Dendritic cell treated with granulocyte-macrophage colony-stimulating factor and Interleukin-4, amounts not matched to agents 40 ng/mL and 50 ng/mL, for 4 days (primary cell): Measurements from ENCODE around the gene COL4A2.
"Not testable (repeated sequence)": the region's sequence is repeated elsewhere in the genome, so short reads cannot be mapped to it uniquely, and the experiment has no call there.

ENCODE experiments used
- H3K27ac Mint-ChIP-seq: one replicate; pipeline ENCODE4 v1.8.0; 2022; ENCODE audit warnings: mild to moderate bottlenecking, mixed read lengths
- H3K27me3 Mint-ChIP-seq: one replicate; pipeline ENCODE4 v1.8.0; 2022; ENCODE audit warnings: mild to moderate bottlenecking, mixed read lengths
- H3K36me3 Mint-ChIP-seq: one replicate; pipeline ENCODE4 v1.8.0; 2022; ENCODE audit warnings: low read depth, mixed read lengths
- H3K4me1 Mint-ChIP-seq: one replicate; pipeline ENCODE4 v1.8.0; 2022; ENCODE audit warnings: low read depth, mixed read lengths
- H3K4me3 Mint-ChIP-seq: one replicate; pipeline ENCODE4 v1.8.0; 2022; ENCODE audit warnings: mild to moderate bottlenecking, moderate library complexity, mixed read lengths
- H3K9me3 Mint-ChIP-seq: one replicate; pipeline ENCODE4 v1.8.0; 2022; ENCODE audit warnings: mixed read lengths
- intact Hi-C: fragments of 100-400 bp; cut with micrococcal nuclease; formaldehyde crosslinking; loops from one replicate; pipeline ENCODE4 v1.15.0; 2022

The COL4A2 gene

GRCh38 chr13:110388108-110388943 lies 81.2 kb downstream of the COL4A2 start:
- Mint-ChIP-seq H3K36me3 (no peaks in the 10 kb centered on the region), H3K27me3 (peaks cover 43% of the 10 kb centered on the region), H3K4me3 (no peak overlapping the region), H3K9me3 (peaks cover 7% of the 10 kb centered on the region), H3K4me1 (no peaks in the 10 kb centered on the region), H3K27ac (no peak overlapping the region)
- intact Hi-C loops = no loop called here

- Mint-ChIP-seq H3K9me3 (peaks cover 7% of the 10 kb centered on the region), H3K36me3 (no peaks in the 10 kb centered on the region), H3K4me1 (no peaks in the 10 kb centered on the region), H3K27me3 (peaks cover 44% of the 10 kb centered on the region), H3K27ac (no peak overlapping the region), H3K4me3 (no peak overlapping the region)
- intact Hi-C loops = no loop called here
These were observed 83.5 kb downstream of the COL4A2 start for GRCh38 chr13:110390567-110390966.

GRCh38 chr13:110391273-110391672 lies 84.2 kb downstream of the COL4A2 start:
- H3K27ac Mint-ChIP-seq = no peak overlapping the region
- peaks cover 44% of the 10 kb centered on the region for H3K27me3 Mint-ChIP-seq
- no peaks in the 10 kb centered on the region for H3K36me3 Mint-ChIP-seq
- peaks cover 7% of the 10 kb centered on the region for H3K9me3 Mint-ChIP-seq
- H3K4me1 Mint-ChIP-seq = no peaks in the 10 kb centered on the region
- intact Hi-C loops = no loop called here
- H3K4me3 Mint-ChIP-seq = no peak overlapping the region

- peaks cover 7% of the 10 kb centered on the region for H3K9me3 Mint-ChIP-seq
- no peaks in the 10 kb centered on the region for H3K36me3 Mint-ChIP-seq
- no peak overlapping the region for H3K27ac Mint-ChIP-seq
- intact Hi-C loops = no loop called here
- H3K4me3 Mint-ChIP-seq = no peak overlapping the region
- H3K4me1 Mint-ChIP-seq = no peaks in the 10 kb centered on the region
- peaks cover 40% of the 10 kb centered on the region for H3K27me3 Mint-ChIP-seq
These were observed 85.6 kb downstream of the COL4A2 start for GRCh38 chr13:110392510-110393240.

- intact Hi-C loops = no loop called here
- H3K27ac Mint-ChIP-seq = no peak overlapping the region
- peaks cover 38% of the 10 kb centered on the region for H3K27me3 Mint-ChIP-seq
- peaks cover 7% of the 10 kb centered on the region for H3K9me3 Mint-ChIP-seq
- H3K4me3 Mint-ChIP-seq = no peak overlapping the region
- H3K4me1 Mint-ChIP-seq = no peaks in the 10 kb centered on the region
- no peaks in the 10 kb centered on the region for H3K36me3 Mint-ChIP-seq
These were observed 86.7 kb downstream of the COL4A2 start for GRCh38 chr13:110393761-110394160.

- intact Hi-C loops = no loop called here
- H3K36me3 Mint-ChIP-seq = no peaks in the 10 kb centered on the region
- H3K4me3 Mint-ChIP-seq = no peak overlapping the region
- peaks cover 7% of the 10 kb centered on the region for H3K9me3 Mint-ChIP-seq
- peaks cover 35% of the 10 kb centered on the region for H3K27me3 Mint-ChIP-seq
- no peaks in the 10 kb centered on the region for H3K4me1 Mint-ChIP-seq
- H3K27ac Mint-ChIP-seq = no peak overlapping the region
These were observed 87.3 kb downstream of the COL4A2 start for GRCh38 chr13:110394371-110394841.

GRCh38 chr13:110395616-110396015 lies 88.5 kb downstream of the COL4A2 start:
- H3K9me3 Mint-ChIP-seq, H3K27ac Mint-ChIP-seq, H3K4me3 Mint-ChIP-seq, intact Hi-C loops, H3K36me3 Mint-ChIP-seq, H3K4me1 Mint-ChIP-seq: not testable (repeated sequence)
- H3K27me3 Mint-ChIP-seq = peaks cover 35% of the 10 kb centered on the region

- H3K27ac Mint-ChIP-seq = no peak overlapping the region
- H3K4me3 Mint-ChIP-seq = no peak overlapping the region
- peaks cover 34% of the 10 kb centered on the region for H3K27me3 Mint-ChIP-seq
- intact Hi-C loops = no loop called here
- H3K4me1 Mint-ChIP-seq = no peaks in the 10 kb centered on the region
- H3K9me3 Mint-ChIP-seq = peaks cover 4% of the 10 kb centered on the region
- H3K36me3 Mint-ChIP-seq = no peaks in the 10 kb centered on the region
These were observed 89.4 kb downstream of the COL4A2 start for GRCh38 chr13:110396476-110396875.

- Mint-ChIP-seq H3K36me3 (no peaks in the 10 kb centered on the region), H3K27ac (no peak overlapping the region), H3K27me3 (peaks cover 32% of the 10 kb centered on the region), H3K4me1 (no peaks in the 10 kb centered on the region), H3K9me3 (no peaks in the 10 kb centered on the region), H3K4me3 (no peak overlapping the region)
- intact Hi-C loops = no loop called here
These were observed 89.9 kb downstream of the COL4A2 start for GRCh38 chr13:110396913-110397381.

GRCh38 chr13:110397436-110398115 lies 90.5 kb downstream of the COL4A2 start:
- Mint-ChIP-seq H3K4me1 (no peaks in the 10 kb centered on the region), H3K4me3 (no peak overlapping the region), H3K36me3 (no peaks in the 10 kb centered on the region), H3K9me3 (no peaks in the 10 kb centered on the region), H3K27me3 (peaks cover 31% of the 10 kb centered on the region), H3K27ac (no peak overlapping the region)
- intact Hi-C loops = no loop called here

- intact Hi-C loops = no loop called here
- H3K4me3 Mint-ChIP-seq = no peak overlapping the region
- H3K36me3 Mint-ChIP-seq = no peaks in the 10 kb centered on the region
- no peak overlapping the region for H3K27ac Mint-ChIP-seq
- no peaks in the 10 kb centered on the region for H3K4me1 Mint-ChIP-seq
- peaks cover 35% of the 10 kb centered on the region for H3K27me3 Mint-ChIP-seq
- no peaks in the 10 kb centered on the region for H3K9me3 Mint-ChIP-seq
These were observed 91.8 kb downstream of the COL4A2 start for GRCh38 chr13:110398564-110399507.

- Mint-ChIP-seq H3K4me1 (no peaks in the 10 kb centered on the region), H3K27me3 (peaks cover 40% of the 10 kb centered on the region), H3K9me3 (no peaks in the 10 kb centered on the region), H3K27ac (no peak overlapping the region), H3K36me3 (no peaks in the 10 kb centered on the region), H3K4me3 (no peak overlapping the region)
- intact Hi-C loops = no loop called here
These were observed 92.7 kb downstream of the COL4A2 start for GRCh38 chr13:110399801-110400200.
